GM21526 (cell line): ENCODE data around the gene SMAD6.

ENCODE experiments used
- ATAC-seq: cut with Tn5 transposase; IDR thresholded peaks from one replicate; pipeline ENCODE4 v1.9.1; 2021; ENCODE audit warnings: moderate library complexity; ENCODE audit not compliant: unreplicated experiment, low FRiP score

Gene SMAD6

DNA sequence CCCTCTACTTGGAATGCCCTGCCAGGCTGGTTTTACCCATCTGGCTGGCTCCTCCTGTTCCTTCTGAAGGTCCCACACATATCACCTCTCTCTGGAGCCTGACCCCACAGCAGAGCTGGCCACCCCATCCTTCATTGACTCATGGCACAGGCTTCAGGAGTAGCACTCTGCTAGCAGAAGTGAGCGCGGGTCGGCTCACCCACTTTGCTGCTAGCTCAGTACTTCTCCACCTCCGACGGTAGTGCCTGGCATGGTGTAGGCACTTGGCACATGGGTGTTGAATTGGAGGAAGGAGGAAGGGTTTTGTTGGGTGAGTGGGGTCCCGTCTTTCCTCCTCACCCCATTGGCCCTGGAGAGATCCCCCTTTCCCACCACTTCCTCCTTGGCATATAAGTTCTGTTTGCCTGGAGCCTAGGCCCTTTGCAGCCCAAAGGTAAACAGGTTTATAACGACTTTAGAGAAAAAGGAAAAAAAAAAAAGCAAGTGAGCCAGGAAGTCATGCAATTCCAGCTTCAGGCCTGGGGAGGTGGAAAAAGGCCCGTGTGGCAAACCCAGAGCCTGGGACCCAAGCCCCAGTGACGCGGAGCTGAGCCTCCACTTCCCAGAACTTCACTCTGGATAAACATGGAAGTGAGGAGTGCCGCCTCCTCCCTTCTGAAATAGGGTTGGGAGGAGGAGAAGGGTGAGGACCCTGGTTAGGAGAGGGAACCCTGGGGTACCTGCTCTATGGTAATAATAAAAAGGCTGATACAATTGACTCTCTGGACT, 35.4 kb downstream of the SMAD6 start:
- ATAC-seq, result no peak

DNA sequence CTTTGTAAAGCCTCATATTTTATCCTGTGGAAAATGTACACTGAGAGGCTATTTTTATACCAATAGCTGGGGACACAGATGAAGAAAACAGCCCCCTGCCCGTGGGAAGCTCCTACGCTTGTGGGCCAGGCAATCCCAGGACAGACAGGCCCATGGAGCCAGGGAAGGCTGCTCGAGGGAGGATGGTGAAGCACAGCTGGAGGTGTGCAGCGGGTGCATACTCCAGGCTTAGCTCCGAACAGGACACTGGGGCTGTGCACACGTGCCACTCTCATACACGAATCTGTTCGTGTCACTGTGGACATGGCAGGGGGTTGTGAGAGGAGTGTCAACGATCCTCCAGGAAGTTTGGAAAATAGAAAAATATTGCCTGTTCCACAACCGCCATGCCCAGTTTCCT, 36.1 kb downstream of the SMAD6 start:
- no peak for ATAC-seq

DNA sequence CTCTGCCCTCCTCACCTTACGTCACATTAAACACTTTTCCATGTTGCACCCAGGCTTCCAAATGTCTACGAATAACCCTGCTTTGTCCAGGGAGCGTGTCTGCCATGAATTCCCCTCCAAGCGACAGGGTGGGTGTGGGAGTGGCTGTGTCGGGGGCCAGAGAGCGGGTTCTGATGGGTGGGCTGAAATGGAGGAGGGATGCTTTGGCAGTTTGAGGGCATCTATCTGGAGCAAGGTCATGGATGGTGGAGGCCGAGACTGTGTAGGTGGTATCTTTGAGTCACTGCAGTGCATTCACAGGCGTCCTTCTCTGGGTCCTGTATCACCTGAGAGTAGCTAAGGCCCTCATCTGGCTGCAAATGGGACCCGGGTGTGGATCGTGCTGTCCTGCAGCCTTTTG, 36.6 kb downstream of the SMAD6 start:
- no peak for ATAC-seq

DNA sequence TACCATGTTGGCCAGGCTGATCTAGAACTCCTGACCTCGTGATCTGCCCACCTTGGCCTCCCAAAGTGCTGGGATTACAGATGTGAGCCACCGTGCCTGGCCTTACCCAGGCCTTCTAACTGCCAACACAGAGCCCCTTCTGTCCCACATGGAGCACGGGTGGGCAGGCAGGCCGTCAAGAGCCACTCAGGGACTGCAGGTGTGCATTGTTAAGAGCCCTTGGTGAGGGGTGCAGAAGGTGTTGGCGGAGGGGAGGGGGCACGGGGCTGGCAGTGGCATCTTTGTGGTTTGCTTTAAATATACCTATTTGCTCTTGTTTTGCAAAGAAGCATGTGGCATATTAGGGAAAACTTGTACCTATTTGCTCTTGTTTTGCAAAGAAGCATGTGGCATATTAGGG, 37.3 kb downstream of the SMAD6 start:
- ATAC-seq, result no peak

DNA sequence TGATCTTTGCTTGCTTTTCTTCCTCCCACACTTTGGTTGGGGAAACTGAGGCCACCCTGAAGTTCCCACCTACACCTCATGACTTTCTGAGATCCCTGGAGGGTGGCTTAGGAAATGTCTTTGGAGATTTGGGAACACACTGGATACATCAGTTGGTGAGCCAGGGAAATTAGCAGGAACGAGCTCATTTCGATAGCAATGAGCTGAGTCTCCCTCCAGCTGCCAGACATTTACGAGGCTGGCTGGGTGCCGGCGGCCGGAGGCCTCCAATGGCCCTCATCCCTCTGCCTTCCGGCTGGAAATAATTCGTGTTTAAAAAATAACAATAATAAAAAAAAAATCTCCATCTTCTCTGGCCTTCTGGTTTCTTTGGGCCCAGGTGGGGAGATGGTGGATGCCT, 38.8 kb downstream of the SMAD6 start:
- no peak for ATAC-seq

DNA sequence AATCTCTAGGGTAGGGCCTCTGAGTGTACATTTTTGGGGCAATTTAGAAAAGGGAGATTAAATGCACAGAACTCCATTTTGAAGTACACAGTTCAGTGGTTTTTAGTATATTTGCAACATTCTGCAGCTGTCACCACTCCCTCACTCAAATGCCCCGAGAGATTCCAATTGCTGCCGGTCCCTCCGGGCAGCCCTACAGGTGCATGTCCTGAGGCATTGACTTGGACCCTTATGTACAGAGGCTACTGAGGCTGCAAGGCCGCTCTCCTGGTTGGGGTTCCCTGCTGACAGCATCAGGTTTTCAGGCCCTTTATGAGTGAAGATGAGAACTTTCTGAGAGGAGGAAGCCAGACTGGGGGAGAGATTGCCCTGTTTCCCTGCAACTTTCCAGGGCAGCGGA, 39.6 kb downstream of the SMAD6 start:
- no peak for ATAC-seq

DNA sequence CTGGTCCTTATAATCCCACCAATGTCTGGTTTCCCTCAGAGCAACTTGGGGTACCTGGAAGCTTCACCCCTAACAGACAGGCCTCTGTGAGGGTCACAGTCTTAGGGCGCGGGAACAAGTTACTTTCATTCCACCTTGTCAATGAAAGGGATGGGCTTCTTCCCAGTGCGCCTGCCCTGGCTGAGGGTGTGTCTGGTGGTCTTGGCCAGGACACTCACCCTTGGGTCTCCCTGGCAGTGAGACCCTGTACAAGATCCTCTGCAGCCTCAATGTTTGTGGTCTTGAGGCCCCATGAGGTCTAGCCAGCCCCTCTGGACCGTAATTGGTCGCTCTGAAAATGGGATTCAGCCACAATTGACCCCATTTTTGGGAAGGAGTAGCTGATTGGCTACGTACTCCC, 40.2 kb downstream of the SMAD6 start:
- no peak for ATAC-seq

DNA sequence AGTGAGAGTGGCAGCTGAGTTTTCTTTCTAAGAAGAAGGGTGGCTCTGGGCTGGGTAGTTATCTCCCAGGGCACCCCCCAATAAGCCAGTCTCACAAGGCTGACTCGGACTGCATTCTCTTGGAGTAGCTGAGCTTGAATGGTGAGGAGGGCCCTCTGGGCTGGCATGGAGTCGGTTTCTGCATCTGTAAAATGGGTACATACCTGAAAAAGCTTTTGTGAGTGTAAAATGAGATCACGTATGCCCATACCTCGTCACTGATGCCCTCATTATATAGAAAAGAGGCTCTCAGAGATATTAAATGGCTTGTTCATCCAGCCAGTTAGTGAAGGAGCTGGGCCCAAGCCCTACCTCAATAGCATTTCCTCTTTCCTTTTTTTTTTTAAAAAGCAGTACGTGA, 41.2 kb downstream of the SMAD6 start:
- ATAC-seq, result no peak

DNA sequence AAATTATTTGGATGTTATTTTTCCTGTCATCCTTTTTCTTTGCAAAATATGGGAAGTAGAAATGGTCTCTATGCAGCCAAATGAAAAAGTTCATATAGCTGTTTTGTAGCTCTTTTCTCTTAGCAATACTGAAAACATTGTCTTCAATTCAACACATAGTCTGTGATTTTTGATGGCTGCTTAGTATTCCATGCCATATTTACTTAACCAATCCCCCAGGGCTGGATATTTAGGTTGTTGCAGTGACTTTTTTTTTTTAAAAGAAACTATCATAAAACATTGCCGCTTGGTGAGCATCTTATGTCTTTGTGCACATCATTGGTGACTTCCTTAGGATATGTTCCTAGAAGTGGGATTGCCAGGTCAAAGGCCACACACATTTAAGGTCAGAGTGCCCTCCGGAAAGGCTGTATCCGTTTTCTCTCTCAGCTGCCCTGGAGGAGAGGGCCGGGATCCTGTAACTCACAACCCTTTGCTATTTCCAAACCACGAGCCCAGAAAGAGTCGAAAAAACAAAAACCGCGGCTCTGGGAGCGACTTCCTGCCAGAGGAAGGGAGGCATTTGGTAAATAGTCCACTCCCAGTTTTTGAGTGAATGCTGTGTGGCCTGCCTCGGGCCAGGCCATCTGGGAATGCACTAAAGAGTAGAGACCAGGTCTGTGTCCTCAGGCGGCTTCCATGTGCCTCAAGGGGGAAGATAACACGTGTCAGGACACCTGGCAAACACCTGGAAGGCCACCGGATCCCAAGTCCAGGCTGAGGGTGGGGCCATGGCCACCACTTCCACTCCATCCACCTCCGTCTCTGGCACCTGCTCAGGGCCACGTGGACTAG, 41.9 kb downstream of the SMAD6 start:
- ATAC-seq, result no peak

DNA sequence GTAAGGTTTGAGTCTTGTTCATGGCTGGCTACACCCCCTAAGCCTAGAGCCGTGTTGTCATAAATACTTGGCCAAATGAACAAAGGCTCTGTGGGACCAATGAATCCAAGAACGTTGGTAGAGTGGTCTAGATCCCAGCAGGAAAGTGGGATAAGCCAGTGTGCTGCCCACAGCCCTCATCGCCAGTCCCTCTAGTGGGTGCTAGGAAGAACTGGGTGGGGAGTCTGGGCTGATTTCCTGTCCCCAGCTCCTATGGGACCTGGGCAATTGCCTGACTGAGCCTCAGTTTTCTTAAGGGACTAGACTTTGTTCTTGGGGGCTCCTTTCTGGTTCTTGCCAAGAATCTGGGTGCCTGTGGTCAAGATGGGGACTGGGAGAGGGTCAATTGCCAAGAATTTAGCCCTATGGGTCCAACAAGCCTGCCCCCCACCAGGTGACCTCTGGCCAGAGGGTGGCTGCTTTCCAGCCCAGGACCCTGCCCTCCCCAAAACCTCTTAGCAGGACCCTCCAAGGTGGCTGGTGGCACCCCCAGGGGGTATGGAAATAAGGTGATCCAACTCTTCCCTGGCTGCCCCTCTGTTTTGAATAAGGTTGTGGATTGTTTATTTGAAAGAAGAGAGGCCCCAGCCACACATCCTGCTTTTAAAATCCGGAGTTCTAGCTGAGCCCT, 42.7 kb downstream of the SMAD6 start:
- no peak for ATAC-seq

DNA sequence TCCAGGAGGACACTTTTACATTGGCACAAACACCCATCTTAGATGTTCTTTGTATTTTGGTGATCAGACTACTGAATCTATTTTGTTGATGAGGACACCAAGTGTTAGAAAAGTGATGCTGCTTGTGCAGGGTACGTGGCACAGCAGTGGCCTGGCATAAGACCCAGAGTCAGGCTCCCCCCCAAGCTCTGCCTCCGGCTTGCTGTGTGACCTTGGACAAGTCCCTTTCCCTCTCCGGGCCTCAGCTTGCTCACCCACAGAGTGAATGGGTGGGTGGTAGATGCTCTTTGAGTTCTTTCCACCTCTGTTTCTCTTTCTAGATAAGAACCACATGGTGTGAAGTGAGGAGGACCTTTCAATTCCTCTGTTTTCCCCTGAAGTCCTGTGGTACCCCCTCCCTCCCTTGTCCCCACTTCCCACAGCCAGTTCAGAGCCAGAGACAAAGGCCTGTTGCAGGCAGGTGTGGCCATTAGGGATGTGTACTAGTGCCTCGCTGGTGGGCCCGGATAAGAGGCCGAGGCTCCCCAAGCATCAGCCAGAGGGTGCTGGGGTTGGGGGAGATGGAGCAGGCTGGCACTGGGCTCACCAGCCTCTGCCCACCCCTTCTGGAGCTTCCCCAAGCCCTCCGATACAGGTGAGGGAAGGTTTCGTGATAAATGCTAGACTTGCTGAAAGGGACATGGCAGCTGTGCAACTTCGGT, 43.6 kb downstream of the SMAD6 start:
- no peak for ATAC-seq

DNA sequence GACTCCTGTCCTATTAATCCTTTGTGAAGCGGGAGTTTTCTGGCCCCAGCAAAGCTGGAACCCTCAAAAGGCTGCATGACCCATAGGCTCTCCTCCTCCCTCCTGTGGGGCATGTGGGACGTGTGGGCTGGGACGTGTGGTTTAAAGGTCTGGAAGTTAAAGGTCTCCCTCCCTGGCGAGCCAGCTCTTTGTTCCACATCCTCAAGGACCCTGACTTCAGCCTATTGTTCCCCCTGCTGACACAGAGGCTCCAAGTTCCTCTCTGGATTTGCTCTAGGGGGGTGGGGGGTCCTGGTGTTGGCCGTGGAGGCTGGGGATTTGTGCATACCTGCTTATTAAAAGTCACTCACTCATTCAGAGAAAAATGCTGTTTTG, 44.2 kb downstream of the SMAD6 start:
- no peak for ATAC-seq

DNA sequence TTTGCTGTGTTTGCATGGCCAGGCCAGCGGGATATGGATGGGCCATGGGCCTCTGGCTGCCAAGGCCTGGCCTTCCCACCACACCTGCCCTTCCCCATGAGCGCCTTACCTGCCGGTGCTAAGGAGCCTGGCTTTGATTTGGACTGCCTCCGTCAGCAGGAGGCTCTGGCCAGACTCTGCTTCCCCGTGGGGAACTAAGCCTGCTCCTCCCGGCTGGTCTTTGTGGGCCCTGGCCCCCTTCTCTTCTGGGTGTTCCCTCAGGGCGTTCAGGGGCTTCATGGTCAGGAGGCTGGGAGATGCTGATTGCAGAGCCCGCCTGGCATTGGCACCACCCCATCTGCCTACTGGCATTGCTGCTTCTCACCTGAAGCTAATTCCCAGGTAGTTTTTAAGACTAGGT, 45.2 kb downstream of the SMAD6 start:
- ATAC-seq, result no peak

DNA sequence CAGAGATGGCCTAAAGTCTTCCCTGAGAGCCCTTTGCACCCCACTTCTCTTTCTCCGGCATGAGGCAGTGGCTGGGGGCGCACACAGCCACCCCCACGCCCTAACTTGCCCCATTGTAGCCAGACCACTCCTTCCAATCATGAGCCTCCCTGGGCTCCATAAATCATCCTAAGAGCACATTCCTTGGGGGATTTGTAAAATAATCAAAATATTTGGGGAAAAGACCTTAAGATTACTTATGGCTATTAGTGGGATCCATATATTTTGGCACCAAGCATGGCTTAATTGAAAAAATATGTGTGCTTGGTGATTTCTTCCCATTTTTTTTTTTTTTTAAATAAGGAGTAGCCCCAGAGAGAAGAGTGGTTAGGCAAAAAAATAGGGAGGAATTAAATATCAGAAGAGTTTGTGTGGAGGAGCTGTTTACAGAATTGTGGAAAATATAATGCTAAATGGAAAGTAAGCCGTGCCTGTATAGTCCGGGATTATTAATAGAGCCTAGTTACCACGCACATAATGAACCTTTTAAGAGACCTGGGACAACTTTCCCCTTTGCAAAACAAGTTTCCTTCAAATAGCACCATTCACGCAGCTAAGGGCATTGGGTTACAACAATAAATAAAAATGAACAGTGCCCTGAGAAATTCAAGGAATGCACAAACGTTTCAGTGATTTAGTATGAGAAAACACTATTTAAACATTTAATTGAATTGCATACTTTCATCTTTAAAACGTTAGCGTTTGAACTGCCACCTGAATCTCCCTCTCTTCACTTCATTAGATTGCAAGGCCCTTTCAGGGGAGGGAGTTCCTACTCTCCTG, 46.1 kb downstream of the SMAD6 start:
- ATAC-seq, result no peak

DNA sequence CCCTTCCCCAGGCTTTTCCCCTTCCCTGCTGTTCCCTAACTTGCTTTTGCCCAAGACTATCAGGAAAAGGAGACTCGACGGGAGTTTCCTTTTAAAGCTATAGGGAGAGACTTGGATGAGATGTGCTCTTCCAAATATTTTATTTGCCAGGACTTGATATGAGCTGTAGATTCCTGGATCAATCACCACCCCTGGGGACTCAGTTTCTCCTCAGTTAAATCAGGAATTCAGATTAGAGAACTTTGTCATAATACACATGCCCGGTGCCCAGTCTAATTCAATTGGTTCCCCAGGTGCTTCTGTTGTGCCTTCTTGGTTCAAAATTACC, 46.6 kb downstream of the SMAD6 start:
- no peak for ATAC-seq

DNA sequence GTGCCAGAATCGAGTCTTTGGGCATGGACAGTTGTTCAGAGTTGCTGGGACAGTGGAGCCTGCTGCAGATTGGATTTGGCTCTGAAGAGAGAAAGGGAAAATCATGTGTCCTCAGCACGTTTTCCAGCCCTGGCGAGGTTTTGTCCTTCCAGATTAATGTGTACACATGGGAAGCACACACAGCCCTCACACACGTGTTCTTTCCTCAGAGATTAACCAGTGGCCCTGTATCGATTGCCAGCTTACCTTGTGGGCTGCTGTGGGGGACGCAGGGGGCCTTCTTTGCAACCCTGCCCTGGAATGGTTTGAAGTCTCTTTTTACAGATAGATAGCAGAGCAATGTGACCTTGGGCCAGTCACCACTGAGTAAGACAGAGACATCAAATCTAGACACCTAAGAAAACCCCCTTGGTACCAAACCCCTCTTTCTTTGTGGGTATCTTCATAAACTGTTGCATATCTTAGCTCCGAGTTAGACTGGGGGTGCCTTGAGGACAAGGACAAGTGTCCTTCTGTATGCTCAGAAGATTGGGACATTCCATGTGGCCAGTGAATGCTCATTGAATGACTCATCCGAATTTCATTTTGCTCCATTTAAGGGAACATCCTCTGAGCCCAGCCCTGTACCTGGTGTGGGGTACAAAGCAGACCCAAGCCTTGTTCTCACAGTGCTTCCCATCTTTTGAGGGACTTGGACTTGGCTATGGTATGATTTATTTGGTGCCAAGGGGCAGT, 48.0 kb downstream of the SMAD6 start:
- ATAC-seq, result no peak

DNA sequence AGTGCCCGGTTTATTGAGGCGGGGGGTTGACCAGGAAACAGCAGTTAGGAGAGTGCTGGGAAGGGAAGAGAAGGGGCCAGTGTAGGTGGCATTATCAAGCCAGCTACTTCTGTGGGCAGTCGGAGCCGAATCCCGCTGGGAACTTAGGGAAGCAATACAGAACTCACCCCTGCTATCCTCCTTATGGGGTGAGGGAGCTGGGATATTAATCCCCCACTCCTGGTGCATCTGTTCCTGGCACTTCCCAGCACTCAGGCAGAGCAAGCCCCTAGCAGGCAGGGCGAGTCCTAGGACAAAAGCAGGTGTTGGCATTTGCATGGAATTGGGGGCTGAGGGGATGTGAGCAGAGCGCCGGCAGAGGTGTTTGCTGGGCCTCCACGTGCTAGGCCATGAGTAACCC, 48.6 kb downstream of the SMAD6 start:
- no peak for ATAC-seq

DNA sequence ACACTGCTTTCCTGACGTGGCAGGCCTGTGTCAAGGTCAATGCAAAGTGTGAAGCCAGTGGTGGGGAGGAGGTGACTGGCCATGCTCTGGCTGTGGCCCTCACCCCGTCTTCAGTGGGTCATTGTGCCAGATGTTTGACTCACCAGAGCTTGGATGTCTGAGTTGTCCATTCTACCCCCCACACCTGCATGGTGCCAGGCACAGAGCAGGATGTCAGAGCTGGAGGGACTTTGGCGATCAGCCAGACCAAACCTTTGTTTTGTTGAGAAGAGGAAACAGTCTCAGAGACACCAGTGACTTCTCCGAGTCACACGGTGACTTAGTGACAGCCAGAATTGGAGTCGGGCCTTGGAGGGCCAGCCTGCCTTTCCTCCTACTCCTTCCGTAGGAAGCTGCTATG, 49.5 kb downstream of the SMAD6 start:
- ATAC-seq, result no peak

DNA sequence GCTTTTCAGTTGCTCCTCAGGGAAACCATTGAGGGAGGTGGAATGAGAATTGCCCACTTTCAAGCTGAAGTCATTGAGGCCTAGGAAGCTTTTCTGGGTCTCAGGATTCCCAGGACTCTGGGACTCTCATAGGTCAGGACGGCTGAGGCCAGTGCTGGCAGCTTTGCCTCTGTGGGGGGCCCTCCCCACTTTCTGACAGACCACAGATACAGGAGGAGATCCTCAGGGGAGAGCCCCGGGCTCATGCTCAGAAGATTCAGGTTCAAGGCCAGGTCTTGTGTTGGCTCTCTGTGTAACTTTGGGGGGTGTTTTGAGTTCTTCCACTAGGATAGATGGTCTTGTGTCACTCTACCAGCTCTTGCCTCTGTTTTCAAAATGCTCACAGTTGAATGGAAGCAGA, 50.0 kb downstream of the SMAD6 start:
- ATAC-seq, result no peak
